ENCODE results near the gene PTPRN2.
"Not testable (repeated sequence)": the region's sequence is repeated elsewhere in the genome, so short reads cannot be mapped to it uniquely, and the experiment has no call there.

The PTPRN2 gene

DNA sequence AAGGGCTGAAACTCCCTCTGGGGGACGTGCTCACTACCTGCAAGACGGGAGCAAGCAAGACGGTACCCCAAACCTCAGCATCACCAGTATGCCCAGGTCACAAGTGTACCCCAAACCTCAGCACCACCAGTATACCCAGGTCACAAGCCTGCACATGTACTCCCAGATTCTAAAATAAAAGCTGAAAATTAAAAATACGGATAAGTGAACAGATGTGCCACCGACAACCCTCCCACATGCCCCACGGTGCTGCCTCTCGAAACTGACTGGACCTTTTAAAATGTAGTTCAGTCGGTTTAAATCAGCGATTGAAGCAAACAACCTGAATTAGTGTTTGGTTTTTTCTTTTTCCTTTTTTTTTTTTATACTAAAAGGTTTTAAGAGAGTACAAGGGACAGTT lies 684.3 kb downstream of the PTPRN2 start:
- no peak for DNase-seq

DNA sequence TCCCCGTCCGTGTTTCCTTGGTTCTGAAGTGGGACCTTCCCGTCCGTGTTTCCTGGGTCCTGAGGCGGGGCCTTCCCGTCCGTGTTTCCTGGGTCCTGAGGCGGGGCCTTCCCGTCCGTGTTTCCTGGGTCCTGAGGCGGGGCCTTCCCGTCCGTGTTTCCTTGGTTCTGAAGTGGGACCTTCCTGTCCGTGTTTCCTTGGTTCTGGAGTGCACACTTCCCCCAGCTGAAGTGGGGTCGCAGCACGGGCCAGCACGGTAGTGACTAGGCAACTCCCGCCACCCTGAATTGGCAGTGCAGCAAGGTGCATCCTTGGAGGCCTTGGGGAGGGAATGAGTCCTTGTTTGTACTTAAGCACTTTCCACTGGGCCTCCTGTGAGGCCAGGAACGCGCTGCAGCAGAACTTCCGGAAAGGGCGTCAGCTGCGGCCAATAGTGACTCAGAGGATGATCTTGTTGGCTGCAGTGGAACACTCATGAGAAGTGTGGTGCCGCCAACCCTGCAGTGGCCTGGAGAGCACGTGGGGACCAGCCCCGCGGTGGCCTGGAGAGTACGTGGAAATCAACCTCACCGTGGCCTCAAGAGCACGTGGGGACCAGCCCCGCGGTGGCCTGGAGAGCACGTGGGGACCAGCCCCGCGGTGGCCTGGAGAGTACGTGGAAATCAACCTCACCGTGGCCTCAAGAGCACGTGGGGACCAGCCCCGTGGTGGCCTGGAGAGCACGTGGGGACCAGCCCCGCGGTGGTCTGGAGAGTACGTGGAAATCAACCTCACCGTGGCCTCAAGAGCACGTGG lies 685.6 kb downstream of the PTPRN2 start:
- not testable (repeated sequence) for DNase-seq

DNA sequence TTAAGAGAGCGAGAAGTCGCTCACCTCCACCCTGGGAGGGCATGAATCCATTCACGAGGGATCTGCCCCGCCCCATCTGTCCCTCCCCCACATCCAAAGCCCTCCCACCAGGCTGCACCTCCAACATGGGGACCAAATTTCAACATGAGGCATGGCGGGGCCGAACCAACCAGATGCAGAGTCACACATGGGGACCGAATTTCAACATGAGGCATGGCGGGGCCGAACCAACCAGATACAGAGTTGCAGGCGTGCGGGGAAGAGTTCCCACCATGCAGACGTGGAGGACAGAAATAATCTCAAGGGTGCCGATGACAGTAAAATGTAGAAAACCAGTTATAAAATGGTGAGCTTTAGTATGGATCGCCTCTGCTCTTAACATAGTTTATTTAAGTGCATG lies 686.5 kb downstream of the PTPRN2 start:
- no peak for DNase-seq

DNA sequence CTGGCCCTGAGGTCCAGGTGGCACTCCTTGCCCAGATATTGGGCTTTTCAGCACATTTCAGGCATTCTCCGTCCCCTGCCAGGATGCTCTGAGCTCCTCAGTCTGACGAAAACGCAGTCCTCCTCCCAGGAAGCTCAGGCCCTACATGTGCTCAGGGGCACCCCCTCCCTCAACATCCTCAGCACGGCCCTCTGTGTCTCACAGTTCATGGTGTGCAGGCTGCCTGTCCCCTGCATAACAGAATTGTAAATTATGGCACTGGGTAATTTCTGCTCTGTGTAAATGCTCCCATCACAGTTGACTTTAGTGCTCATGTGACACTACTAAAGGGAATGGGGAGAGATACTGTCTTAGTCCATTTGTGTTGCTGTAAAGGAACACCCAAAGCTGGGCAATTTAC lies 687.1 kb downstream of the PTPRN2 start:
- DNase-seq, result no peak

DNA sequence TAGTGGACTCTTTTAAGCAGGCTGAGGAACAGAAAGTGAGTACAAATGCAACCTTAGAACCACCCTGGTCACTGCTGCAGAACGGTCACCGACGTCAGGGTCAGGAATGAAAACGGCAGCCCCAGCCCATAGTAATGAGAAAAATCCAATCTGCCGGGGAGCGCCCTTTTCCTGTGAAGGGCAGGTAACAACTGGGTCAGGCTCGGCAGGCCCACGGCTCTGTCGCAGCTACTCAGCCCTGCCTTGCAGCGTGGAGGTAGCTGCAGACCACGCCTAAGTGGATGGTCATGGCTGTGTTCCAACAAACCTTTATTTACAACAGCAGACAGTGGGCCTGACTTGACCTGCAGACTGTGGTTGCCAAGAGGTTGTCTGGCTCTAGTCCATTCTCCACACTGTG lies 687.6 kb downstream of the PTPRN2 start:
- DNase-seq, result no peak

DNA sequence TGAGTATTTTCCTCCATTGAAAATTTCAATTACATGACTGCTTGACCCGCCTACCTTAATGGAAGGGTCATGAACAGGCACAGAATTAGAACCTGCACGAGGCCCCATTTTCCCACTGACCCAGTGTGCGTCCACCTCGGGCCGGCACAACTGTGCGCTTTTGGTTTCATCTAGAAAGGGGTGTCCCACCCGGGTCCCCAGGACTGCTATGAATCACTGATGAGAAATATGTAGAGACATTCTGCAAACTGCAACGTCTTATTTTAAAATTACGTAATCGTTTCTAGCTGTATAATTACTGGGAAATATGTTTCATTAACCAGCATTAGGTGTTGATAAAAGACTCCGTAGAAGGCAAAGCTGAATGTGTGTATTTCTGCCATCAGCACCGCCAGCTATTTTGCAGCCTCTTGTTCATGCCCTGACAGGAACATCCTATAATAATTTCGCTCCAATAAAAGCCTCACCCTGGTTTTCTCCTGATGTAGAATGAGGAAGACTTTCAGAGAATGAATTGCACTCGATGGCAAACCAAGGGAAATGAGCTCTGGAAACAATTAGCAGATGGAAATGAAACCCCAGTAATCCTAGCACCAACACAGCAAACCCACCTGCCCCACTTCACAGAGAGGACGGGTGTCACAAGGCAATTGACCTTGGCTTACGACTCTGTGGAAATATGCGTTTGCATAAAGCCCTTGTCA lies 688.7 kb downstream of the PTPRN2 start:
- DNase-seq, result no peak

DNA sequence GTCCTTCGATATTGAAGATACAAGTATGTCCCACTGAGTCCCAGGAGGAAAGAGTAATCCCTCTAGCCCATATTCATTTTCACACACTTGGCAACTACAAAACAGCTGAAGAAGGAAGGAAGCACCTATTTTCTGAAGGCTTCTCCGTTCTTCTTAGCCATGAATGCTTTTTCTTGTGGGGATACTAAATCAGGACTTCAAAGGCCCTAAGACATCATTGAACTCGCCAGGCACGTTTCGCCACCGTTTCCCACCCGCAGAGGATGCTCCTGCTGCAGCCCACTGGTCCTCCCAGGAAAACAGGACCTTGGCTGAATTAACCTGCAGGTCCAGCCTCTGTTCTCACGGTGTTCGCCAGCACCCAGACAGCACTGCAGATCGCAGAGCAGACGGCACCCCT lies 689.4 kb downstream of the PTPRN2 start:
- no peak for DNase-seq

DNA sequence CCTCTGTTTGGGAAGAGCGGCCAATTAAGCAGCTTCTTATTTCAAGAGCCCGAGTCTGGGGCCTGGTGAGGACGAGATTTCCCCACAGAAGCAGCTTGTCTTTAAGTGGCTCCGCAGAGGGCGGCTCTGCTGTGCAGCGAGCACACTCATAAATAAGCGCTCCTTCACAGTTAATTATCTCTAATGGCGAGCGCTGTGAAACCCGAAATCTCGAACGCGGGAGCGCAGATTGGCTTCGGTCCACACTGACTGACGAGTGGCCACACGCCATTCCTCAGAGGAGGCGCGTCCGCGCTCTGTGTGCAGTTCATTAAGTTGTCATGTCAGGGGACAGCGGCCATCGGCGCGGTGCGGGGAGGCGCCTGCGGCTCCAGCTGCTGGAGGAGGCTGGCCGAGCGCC lies 689.9 kb downstream of the PTPRN2 start:
- DNase-seq, result no peak

DNA sequence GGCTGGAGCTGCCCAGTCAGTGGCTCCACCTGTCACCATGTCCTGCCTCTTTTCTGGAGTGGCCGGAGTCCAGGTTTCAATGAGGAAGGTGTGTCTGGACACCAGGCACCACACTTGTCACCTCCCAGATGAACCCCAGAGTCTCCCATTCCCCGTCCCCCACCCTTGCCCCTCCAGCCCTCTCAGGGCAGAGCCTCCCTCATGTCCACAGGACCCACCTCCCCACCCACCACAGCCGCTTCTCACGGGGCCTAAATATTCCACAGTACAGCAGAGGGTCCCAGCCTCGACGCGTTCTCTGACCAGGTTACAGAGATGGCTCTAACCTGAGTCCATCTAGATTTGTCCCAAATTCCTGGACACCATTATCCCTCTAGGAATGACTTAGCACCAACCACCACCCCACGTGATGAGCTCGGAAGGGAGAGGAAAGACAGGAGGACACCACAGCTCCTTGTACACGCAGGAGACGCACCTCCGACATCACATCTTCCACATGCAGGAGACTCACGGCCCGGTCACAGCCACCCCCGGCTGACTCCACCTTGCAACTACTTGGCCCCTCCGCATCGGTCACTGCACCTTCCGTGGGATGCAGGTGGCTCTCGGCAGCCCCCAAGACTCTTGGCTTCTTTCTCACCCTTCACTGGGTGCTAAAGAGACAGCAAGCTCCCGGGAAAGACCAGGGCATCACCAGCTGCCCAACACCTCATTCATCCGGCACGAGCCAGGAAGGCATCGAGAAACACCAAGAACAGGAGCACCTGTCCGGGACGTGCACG lies 690.7 kb downstream of the PTPRN2 start:
- no peak for DNase-seq

DNA sequence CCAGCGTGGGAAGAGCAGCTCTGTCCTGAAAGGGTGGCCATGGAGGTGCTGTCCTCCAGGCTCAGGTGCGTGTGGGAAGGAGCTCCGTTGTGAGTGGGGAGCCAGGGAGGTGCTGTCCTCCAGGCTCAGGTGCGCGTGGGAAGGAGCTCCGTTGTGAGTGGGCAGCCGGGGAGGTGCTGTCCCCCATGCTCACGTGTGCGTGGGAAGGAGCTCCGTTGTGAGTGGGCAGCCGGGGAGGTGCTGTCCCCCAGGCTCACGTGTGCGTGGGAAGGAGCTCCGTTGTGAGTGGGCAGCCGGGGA lies 691.3 kb downstream of the PTPRN2 start:
- DNase-seq, result not testable (repeated sequence)

DNA sequence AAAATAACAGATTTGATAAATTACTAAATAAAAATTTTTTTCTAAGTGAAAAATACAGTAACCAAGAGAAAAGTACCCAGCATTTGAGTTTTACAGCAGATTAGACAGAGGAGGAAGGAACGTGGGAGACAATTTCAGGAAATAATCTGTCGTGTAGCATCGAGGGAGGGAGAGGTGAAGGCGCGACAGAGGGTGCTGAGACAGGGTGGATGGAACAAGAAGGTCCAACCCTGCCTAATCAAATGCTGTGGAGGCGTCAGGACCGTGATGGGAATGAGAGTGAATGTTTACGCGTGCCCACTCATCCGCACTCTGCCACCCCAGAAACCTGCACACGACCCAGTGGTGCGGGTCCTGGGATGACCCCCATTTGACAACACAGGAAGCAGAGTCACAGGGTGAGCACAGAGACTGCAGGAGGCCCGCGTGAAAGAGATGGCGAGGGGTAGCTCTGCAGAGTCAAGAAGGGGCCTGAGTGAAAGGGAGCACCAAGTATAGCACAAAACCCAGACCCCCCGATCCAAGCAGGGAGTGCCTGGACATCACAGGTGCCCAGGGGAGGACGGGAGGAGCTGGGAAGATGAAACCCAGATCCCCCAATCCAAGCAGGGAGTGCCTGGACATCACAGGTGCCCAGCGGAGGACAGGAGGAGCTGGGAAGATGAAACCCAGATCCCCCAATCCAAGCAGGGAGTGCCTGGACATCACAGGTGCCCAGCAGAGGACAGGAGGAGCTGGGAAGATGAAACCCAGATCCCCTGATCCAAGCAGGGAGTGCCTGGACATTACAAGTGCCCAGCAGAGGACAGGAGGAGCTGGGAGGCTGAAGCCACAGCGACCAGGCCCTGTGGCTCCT lies 691.9 kb downstream of the PTPRN2 start:
- DNase-seq, result no peak

DNA sequence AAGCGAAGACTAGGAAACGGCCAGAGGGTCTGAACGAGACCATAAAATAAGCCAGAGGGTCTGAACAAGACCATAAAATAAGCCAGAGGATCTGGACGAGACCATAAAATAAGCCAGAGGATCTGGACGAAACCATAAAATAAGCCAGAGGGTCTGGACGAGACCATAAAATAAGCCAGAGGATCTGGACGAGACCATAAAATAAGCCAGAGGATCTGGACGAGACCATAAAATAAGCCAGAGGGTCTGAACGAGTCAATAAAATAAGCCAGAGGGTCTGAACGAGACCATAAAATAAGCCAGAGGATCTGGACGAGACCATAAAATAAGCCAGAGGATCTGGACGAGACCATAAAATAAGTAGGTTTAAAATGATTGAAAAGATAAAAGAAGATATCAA lies 692.5 kb downstream of the PTPRN2 start:
- not testable (repeated sequence) for DNase-seq

DNA sequence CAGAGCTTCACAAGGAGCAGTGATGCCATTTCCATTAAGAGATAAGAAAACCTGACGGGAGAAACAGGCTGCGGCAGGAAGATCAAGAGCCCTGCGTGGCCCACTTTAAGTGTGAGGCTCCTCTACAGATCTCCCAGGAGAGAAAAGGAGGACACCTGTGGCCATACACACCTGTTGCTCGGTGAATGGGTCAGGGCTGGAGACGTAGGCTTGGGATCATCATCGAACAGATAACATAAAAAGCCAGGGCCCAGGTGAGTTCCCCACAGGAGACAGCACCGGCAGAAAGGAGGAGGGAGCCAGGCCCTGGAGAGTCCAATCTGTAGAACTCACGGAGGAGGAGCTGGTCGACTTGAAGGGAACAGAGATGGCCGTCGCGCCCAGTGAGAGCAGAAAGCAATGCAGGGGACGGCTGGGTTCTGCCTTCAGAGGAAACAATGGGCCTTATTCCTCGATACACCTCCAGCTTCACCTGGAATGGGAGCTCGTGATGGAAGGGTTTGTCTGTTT lies 694.0 kb downstream of the PTPRN2 start:
- DNase-seq, result no peak

DNA sequence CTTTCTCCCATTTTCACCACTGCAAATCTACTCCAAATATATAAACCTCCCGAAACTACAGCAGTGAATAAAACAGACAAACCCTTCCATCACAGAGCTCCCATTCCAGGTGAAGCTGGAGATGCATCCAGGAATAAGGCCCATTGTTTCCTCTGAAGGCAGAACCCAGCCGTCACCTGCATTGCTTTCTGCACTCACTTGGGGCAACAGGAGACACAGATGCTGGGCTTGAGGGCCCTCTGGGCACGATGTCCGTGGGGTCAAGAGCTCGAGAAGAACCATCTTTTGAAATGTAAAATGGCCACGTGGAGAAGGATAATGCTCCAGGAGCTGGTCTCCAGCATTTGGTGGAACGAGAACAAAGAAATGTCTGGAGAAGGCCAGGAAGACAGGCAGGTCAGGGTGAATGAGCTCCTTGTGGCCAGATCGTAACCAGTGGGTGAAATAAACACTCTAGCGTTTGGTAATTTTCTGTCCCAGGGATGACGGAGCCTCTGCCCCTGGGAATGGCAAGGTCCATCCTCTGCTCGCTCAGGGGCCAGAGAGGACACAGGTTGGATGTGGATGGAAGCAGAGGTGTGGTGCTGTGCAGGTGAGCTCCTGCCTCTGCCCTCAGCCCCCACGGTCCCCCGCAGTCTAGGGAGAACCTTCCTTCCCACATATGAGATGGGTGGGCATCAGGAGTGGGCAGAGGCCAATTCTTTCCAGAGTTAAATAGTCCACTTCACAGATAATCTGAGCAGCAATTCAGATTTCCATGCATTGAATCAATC lies 694.7 kb downstream of the PTPRN2 start:
- no peak for DNase-seq

DNA sequence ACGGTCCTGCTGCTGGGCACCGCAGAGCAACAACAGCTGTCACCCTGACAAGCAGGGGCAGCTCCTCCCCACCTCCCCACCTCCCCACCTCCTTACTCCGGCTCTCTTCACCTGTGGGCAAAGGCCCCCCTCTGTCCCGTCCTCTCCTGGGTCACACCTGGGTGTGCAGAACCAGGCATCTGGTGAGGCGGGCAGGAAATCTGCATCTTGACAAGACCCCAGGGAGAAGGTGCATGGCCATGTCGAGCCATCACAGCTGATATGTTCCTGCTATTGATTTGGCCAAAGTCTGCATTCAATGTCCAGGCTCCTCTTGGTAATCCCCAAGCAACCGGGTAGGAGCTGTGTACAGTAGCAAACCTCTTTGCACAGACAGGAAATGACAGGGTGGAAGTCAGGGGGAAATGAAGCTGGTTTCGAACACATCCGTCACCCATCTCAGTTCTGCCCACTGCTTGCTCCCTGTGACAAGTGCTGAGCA lies 696.7 kb downstream of the PTPRN2 start:
- DNase-seq, result no peak

DNA sequence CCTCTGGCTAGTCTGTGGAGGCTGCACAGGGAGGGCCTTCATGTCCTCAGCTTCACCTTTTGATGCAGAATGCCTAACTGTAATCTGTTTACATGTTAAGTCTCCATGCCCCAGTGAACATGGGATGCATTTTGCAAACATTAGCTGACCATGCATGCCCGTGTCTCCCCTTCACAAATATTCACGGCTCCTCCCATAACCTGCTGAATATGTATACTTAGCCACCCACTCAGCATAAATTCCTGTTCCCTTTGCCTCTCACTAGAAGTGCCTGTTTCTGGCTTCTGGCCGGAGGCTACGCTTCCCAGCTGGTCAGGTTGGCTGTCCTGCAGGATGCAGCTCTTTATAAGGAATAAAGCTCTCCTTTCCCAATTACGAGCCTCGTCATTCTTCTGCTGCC lies 698.1 kb downstream of the PTPRN2 start:
- DNase-seq, result no peak

DNA sequence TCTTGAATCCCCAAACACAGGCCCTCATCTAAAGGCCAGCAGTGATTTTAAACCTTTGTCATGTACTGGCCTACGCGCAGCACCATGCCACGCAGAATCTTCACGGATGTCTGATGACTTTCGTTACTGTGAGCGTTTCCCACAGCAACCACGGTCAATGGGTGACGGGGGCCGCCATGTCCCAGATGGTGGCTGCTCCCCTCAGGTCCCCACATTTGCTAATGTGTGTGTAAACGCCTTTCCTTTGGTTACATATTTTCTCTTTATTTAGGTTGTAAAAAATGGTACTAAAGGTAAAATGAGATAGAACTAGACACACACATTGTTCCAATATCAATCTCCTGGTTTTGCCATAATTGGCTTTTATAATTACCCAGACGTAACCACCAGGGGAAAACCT lies 699.0 kb downstream of the PTPRN2 start:
- DNase-seq, result no peak

DNA sequence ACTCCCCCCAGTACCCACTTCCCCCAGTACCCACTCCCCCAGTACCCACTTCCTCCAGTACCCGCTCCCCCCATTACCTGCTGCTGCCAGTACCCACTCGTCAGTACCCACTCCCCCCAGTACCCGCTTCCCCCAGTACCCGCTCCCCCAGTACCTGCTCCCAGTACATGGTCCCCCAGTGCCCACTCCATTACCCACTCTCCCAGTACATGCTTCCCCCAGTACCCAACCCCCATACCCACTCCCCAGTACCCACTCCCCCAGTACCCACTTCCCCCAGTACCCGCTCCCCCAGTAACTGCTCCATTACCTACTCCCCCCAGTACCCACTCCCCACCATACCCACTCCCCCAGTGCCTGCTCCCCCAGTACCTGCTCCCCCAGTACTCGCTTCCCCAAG lies 700.2 kb downstream of the PTPRN2 start:
- no peak for DNase-seq

DNA sequence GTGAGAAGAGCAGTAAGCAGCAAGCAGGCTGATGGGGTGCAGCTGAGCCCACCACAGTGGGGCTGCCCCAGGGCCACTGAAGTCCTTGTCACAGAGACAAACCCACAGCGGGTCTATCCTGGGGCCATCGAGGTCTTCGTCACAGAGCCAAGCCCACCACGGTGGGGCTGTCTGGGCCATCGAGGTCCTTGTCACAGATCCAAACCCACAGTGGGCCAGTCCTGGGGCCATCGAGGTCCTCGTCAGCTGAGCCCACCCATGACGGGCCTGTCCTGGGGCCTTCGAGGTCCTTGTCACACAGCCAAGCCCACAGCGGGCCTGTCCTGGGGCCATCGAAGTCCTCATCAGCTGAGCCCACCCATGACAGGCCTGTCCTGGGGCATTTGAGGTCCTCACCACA lies 700.9 kb downstream of the PTPRN2 start:
- no peak for DNase-seq

DNA sequence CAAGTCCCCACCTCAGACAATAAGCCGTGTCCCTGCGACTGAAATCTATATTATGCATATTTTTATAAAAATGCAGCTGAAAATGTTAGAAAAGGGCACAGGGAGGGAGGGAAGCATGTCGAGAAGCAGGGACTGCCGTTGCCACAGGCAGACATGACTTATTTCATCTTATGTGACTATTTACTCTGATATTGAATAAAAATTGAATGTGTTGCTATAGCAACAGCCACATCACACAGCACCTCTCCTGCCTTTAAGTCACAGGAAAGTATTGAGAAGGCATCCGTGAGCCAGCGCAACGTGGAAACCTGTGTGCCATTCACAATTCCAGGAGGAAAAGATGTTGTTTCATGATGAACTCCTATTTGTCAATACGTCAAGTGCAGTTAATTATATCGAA lies 701.4 kb downstream of the PTPRN2 start:
- no peak for DNase-seq

DNA sequence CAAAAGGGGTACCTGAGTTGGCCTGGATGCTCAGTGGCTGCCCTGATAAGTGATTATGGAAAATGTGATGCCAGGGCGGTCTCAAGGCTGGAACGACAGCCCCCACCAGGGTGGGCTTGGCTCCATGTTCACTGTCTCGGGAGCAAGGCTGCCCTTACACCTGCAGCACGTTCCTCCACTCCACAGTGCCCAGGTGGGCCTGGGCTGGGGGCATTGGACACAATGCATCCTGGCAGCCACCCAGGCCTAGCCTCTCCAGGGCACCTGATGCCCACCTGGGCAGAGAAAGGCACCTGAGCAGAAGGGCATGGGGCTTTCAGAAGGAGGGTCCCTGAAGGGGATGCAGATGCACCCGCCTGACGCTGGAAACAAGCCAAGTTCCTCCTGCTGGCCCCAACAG lies 702.5 kb downstream of the PTPRN2 start:
- no peak for DNase-seq

All from Kasumi-1 (cell line).